GM21576 (cell line): ENCODE results near the gene GRM7.
"Not testable (repeated sequence)": the region's sequence is repeated elsewhere in the genome, so short reads cannot be mapped to it uniquely, and the experiment has no call there.

ENCODE experiments used
- ATAC-seq: cut with Tn5 transposase; IDR thresholded peaks from one replicate; pipeline ENCODE4 v1.9.1; 2021; ENCODE audit warnings: mild to moderate bottlenecking, moderate library complexity; ENCODE audit not compliant: unreplicated experiment

The GRM7 gene

GRCh38 chr3:6860954-6861624 lies at the start of gene GRM7:
GRM7 (plus strand) TSS chr3:6861115.
- no peak for ATAC-seq

GRCh38 chr3:6821411-6821810 lies 39.5 kb upstream of the GRM7 start:
- no peak for ATAC-seq

GRCh38 chr3:6825524-6825923 lies 35.4 kb upstream of the GRM7 start:
- ATAC-seq = no peak

- no peak for ATAC-seq
These were observed 33.5 kb upstream of the GRM7 start for GRCh38 chr3:6827453-6827852.

- no peak for ATAC-seq
These were observed 16.2 kb upstream of the GRM7 start for GRCh38 chr3:6844723-6845122.

GRCh38 chr3:6854184-6854583 lies 6.7 kb upstream of the GRM7 start:
- ATAC-seq = no peak

- ATAC-seq = no peak
These were observed 3.4 kb upstream of the GRM7 start for GRCh38 chr3:6857510-6857909.

GRCh38 chr3:6860149-6860953 lies 564 bp upstream of the GRM7 start:
- ATAC-seq = no peak

- ATAC-seq = no peak
These were observed 698 bp downstream of the GRM7 start for GRCh38 chr3:6861625-6862000.

GRCh38 chr3:6862041-6862879 lies 1.3 kb downstream of the GRM7 start:
- no peak for ATAC-seq

GRCh38 chr3:6862880-6863195 lies 1.9 kb downstream of the GRM7 start:
- no peak for ATAC-seq

GRCh38 chr3:6867269-6867668 lies 6.4 kb downstream of the GRM7 start:
- no peak for ATAC-seq

GRCh38 chr3:6878731-6879130 lies 17.8 kb downstream of the GRM7 start:
- ATAC-seq = no peak

- ATAC-seq = no peak
These were observed 51.3 kb downstream of the GRM7 start for GRCh38 chr3:6912240-6912639.

- no peak for ATAC-seq
These were observed 55.0 kb downstream of the GRM7 start for GRCh38 chr3:6915898-6916297.

GRCh38 chr3:6921066-6921465 lies 60.2 kb downstream of the GRM7 start:
- ATAC-seq = no peak

GRCh38 chr3:6921876-6922275 lies 61.0 kb downstream of the GRM7 start:
- no peak for ATAC-seq

- no peak for ATAC-seq
These were observed 67.1 kb downstream of the GRM7 start for GRCh38 chr3:6928064-6928463.

- no peak for ATAC-seq
These were observed 69.0 kb downstream of the GRM7 start for GRCh38 chr3:6929918-6930317.

GRCh38 chr3:6935418-6935817 lies 74.5 kb downstream of the GRM7 start:
- ATAC-seq = not testable (repeated sequence)

GRCh38 chr3:6935970-6936369 lies 75.1 kb downstream of the GRM7 start:
- no peak for ATAC-seq

- no peak for ATAC-seq
These were observed 101.9 kb downstream of the GRM7 start for GRCh38 chr3:6962801-6963200.
